GM12872 (cell line): ENCODE results near the gene C11orf65.

Source experiments
- TF ChIP-seq, protein P1 (sequence below): IDR thresholded peaks from 3 replicates; pipeline ENCODE4 v1.5.1; 2011; ENCODE audit warnings: low read depth, mild to moderate bottlenecking, low read length, moderate library complexity; ENCODE audit not compliant: insufficient read depth

The C11orf65 gene

DNA sequence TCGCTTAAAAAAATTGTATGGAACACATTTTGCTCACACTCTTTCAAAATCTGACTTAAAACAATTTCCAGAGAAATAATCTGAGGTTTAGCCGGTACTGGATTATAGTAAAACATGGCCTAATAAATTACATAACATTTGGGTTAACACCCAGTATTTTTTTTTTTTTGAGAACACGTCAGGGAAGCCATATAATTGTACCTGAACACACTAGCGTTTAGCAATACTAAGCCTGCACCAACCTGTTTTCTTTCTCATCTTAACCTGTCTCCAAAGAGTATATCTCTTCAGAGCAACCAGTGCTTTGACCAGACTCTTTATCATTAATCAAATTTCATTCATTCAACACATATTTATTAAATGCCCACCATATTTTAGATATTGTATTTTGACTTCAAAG lies 32.8 kb upstream of the C11orf65 start:
- TF ChIP-seq, protein P1, sequence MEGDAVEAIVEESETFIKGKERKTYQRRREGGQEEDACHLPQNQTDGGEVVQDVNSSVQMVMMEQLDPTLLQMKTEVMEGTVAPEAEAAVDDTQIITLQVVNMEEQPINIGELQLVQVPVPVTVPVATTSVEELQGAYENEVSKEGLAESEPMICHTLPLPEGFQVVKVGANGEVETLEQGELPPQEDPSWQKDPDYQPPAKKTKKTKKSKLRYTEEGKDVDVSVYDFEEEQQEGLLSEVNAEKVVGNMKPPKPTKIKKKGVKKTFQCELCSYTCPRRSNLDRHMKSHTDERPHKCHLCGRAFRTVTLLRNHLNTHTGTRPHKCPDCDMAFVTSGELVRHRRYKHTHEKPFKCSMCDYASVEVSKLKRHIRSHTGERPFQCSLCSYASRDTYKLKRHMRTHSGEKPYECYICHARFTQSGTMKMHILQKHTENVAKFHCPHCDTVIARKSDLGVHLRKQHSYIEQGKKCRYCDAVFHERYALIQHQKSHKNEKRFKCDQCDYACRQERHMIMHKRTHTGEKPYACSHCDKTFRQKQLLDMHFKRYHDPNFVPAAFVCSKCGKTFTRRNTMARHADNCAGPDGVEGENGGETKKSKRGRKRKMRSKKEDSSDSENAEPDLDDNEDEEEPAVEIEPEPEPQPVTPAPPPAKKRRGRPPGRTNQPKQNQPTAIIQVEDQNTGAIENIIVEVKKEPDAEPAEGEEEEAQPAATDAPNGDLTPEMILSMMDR = no peak

DNA sequence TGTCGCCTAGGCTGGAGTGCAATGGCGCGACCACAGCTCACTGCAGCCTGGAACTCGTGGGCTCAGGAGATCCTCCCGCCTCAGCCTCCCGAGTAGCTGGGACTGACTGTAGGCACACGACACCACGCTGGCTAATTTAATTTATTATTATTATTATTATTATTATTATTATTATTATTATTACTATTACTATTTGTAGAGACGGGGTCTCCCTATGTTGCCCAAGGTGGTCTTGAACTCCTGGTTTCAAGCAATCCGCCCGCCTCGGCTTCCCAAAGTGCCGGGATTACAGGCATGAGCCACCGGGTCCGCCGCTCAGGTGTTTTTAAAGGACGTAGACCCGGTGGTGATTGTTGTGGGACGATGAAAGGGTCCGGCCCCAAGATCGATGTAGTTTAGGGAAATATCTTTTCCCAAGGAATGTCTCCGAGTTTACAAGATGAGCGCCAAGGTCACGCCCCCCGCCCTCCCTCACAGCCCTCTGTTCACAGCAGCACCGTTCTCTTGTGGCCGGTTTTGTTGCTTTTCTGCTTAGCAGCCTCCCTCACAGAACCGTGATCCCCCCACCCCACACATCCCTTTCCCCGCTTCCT lies 31.6 kb upstream of the C11orf65 start:
- TF ChIP-seq, protein P1 = no peak

DNA sequence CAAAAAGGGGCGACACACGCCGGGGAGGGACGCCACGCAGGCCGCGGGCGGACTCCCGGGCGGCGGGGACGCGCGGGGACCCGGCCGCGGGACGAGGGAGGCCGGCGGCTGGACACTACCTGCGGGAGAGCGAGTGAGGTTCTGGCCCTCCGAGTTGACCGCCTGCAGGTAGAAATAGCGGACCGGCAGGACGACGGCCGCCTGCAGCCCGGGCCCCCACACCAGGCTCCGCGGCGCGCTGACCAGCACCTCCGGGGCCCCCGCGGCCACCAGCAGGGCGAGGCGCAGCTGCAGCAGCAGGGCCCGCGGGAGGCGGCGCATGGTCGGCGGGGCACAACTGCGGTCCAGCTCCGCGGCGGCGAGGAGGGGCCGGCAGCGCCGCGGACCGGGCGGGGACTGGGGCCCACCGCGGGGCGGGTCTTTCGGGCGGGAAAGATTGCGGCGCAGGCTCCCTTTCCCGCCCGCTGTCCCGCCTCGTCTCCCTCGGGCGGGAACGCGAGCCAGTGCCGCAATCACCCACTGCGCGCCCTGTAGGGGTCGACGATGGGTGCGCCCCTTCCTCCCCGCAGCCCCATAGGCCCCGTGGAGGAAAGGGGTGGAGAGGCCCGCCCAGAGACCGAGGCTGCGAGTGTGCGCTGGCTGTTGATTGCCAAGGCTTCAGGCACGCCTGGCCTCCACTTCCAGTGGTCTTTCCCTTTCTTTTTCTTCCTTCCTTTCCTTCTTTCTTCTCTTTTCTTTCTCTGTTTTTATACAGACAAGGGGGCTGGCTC lies 30.9 kb upstream of the C11orf65 start, which contains the start of gene POGLUT3:
POGLUT3 (minus strand) TSS at position 339 of the 770 bp plus-strand sequence; CDS start at position 321, 18 bp downstream.
- TF ChIP-seq, protein P1 = no peak

DNA sequence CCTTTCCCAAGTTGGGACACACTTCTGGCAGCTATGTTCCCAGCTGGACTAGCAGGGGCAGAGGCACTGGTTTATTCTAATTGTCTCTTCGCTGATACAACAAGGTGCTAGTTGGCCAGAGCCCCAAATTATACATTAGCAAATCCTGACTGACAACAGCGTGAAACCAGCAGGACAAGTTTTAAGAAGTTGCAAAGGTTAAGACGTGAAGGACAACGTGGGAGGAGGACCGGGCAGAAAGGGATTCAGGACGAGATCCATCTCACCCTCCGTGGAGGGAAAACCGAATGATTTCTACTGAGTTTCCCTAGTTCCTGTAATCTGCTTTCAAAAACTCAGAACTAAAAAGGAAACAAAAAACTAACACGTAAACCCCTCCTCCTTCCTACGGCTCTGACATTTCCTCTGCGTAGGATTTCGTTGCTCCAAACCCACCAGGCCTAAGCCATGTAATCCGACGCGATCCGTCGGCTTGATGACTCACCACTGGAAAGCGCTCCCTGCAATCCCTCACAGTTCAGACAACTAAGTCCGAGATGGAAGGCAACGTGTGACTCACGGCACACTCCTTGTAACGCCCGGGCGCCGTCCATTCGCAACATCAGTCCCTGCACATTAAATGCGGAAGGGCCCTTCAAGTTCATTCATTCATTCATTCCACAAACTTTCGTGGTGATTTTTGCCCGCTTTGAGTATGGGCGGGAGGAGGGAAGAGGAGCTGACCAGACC lies 30.2 kb upstream of the C11orf65 start:
- TF ChIP-seq, protein P1 = no peak

DNA sequence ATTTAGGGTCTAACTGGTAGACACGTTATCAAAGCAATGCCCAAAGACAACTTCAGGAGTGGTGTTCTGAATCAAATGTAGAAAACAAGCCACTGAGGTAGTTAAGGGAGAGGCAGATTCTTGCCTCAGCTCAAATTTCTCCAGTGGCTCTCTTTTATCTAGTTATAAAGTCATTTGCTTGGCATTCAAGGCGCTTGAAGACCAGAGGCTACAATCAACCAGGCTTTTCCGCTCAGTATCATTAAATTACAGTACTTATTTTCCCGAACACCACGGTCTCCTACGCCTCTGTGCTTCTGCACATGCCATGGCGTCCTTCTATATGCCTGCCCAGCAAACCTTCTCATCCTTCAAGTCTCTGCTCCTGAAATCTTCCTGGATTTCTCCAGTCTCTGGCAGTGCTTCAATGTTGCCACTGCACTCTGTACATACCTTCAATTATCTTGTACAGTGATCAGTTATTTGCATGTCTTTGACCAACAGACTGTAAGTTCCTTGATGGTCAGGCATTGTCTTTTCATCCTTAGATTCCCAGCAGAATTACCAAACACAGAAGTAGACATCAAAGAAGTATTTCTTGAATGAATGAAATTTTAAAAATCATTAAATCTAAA lies 29.4 kb upstream of the C11orf65 start:
- TF ChIP-seq, protein P1 = no peak

DNA sequence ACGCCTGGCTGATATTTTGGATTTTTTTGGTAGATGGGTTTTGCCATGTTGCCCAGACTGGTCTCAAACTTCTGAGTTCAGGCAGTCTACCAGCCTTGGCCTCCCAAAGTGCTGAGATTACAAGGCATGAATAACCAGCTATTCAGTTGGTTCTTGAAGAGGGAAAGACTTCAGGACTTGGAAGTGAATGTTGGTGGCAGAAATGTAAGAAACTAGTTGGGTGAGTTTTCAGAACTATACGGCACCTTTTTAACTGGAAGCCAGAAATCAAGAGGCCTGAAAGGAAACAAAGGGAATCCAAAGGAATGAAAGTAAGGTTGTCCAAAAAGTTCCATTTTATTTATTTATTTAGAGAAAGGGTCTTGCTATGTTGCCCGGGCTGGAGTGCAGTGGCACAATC lies 28.0 kb upstream of the C11orf65 start:
- TF ChIP-seq, protein P1 = no peak

DNA sequence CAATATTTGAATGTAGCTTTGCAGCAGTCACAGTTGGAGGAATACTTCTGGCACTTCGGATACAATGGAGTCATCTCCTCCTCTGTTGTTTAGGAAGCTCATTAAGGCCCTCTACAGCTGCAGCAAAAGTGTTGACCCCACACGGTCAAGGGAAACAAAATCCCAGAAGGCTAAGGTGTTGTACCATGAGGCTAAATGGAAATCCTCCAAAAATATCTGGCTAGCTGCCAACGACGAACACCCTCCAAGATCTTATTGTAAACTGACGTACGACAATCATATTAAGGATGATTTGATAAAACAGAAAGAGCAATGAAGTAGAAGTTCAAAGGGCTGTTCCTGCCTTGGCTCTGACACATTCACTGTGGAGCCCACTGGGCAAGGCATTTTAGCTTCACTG lies 26.9 kb upstream of the C11orf65 start:
- TF ChIP-seq, protein P1 = no peak
